RCC 7860 (cell line): Measurements from ENCODE around the gene RNF121.

Experiments used
- DNase-seq: peaks from one replicate; pipeline ENCODE4 v3.0.0-alpha.2; 2015; ENCODE audit warnings: low spot score
- FAIRE-seq: peaks from 2 replicates; lab custom pipeline; 2012; peaks lifted over from hg19 to GRCh38; lab: Jason Lieb, UNC

Gene RNF121

DNA sequence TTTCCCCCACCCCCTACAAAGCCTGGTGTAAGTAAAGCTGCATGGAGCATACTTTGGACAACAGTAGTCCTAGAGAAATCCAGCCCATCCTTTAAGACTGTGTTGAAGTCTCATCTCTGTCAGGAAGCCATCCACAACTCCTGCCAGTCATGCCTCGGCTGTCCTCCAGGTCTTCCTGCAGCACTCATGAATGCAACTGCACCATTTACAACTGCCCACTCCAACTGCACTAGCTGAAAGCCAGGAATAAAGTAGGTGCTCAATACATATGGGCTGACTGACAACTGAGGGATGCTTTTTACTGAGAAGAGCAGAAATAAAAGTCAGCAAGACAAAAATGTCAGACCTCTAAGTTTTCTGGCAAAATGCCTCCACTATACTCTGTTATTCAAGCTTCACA, 97.2 kb downstream of the RNF121 start:
- no peak for FAIRE-seq
- DNase-seq: no peak

DNA sequence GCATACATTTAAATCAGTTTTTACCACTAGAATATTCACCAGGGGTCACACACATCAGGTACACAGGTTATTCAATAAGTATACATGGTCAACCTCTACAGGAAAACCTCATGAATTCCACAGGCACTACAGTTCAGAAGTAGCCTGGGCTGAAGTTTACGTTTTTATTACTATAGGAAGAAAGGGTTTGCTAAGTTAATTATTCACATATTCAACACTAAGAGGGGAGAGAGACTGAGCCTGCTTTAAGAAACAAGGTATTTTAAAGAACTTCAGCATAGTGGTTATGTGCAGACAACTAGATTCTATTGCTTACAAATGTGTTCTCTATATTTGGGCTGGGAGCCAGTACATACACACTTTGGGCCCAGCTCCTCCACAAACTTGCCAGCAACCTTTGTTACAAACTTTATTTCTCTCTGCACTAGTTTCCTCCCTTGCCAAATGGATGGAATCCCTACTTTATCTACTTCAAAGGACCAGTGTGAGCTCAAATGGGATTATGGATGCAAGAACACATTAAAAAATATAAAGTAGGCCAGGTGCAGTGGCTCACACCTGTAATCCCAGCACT, 101.7 kb downstream of the RNF121 start:
- FAIRE-seq (no peak), DNase-seq (no peak)

DNA sequence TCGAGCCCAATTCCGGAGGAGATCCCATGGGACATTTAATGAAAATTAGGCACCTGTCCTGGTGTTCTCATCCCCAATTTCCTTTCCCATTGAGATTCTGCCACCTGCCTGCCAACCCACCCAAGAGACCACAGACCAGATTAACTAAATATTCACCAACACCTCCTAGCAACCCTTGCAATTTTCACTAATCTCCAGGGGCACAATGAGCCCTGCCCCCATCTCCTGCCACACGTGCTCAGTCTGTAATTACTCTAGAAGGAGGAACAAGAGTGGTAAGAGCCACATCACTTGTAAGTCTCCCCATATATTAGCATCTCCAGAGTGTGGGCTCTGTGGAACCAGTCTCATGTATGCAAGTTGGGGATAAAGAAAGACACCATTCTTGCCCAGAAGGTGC, 107.8 kb downstream of the RNF121 start:
- FAIRE-seq: no peak
- no peak for DNase-seq

DNA sequence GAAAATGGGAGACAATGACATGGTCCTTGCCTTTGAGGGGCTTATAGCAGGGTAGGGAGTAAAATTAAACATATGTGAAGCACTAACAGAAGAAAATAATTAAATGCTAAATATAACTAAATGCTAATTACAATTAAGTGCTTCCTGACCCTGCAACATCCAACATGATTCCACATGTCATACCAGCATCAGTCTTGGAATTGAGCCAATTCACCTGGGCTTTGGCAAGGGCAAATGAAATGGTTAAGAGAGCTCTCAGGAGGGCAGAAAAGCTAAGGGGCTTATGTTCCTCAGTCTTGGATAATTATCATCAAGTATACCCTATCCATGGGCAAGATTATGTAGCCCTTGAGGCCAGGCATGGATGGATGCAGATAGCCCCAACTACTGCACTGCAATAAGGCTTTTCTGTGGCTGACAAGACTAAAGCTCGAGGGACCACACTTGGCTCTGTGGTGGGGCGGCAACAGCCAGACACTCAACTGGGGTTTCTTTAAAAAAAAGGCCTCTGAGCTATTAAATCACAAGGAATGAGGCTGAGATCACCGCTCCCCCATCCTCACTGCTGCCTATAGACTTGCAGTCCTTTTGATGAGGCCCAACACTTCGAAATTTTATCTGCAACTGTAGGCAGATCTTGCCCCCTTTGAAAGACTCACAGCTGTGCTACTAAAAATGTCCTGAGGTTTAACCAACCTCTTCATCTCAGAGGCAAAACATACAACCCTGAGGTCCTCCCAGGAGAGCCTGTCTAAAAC, 108.9 kb downstream of the RNF121 start:
- FAIRE-seq: no peak
- DNase-seq: no peak

DNA sequence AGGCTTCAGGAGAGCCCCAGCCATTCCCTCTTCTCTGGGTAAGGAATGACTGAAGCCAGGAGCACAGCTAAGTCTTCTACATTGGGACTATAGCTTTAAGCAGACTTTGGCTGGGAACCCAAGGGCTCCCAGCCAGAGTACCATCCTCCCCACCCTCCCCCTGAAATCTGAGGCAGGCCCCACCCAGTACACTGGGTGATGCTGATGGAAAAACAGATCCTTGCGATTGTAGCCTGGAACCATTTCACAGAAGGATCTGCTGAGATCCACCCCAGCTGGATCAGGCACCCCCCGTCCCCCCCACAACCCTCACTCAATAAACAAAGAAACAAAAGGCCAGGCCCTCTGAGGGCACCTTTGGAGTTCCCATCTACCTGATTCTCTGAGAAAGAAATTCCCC, 109.6 kb downstream of the RNF121 start:
- FAIRE-seq: no peak
- no peak for DNase-seq

DNA sequence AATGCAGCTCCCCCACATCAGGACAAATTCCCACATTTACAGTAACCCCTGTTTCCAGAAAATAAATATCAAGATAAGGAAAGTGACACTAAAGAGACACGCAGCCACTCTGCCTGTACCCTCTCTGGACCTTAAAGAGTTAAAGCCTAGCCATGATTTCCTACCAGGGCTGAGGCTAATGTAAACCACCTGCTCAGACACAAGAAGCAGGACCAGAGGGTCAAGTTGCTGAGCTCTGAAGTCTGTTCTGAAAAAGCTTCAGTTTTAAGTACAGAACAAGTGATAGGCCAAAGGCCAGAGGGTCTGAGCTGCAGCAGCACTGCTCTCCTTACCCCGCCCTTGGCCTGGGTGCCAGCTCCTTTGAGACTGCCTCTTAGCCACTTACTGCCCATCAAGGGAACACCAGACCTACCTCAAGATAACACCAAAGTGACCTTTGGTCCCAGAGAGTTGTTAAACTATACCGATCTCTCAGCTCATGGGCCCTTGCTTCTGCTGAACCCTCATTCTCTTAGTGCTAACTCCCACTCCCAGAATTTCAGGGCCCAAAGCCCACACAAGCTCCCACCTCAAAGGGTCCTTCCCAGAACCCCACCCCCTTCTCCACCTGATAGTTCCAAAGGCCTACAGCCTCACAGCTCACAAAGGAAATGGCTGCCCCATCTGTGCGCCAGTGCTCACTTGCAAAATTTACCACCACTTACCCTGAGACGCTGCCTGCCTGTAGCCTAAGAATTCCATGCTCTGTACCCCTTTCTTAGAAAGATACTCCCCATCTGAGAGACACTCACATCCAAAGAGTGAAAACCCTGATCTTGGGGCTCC, 110.4 kb downstream of the RNF121 start:
- FAIRE-seq (no peak), DNase-seq (no peak)

DNA sequence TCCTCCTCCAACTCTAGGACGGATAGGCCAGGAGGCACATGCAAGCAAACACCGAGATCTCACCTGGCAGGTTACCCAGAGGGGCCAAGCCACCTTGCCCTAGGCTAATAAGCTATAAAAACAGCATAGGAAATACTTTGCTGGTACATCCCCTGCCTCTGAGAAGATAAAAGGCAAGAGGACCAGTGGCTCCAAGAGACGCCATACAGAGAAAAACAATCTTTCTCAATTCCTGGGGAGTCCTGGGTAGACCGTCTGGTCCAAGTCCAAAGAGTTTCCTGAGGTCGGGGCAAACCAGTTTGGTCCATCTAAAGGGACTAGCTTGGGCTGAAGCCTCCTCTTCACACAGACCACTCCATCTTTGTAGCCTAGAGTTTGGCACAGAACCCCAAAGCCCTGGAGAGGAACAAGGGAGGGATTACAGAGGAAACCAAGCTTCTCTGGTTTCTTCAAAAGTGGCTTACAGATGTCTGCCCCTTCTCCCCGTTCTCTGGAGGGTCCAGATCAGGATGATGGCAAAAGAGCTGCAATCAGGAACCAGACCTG, 111.1 kb downstream of the RNF121 start:
- no peak for FAIRE-seq
- DNase-seq: no peak

DNA sequence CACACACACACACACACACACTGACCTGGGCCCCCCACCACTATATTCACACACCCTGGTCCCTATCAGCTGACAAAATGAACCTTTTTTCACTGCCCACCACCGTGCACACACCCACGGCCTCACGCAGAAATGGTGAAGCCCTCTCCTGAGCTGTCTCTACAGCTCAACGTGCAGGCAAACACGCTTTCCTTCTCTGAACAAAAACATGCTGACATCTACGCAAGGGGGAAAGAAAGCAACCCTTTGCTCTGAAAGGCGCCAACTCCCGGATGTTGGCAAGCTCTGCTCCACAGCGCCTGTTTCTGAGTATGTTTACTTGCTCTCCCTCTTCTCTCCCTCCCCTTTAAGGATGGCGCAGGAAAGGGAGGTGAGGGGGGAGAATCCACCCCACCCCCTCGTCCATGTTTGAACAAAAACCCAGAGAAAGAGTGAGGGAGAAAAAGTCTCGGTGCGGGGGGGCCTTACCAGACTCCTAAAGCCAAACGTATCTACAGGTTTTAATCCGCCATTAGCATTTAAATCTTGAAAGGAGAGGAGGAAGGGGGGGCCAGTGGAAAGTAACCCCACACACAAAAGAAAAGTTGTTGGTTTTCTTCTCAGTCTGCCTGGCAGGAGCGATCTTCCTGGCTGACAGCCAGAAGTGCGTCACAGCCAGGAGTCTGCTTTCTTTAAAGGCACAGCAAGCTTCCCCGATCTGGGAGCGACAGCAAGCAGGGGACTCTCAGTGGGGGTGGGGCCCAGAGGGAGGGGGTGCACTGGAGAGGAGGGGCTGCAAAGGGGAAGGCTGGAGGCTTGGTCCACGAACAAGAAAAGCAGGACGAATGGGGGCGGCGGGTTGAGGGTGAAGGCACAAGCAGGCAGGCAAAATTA, 111.9 kb downstream of the RNF121 start:
- FAIRE-seq: no peak
- DNase-seq: peak; percentile 47

DNA sequence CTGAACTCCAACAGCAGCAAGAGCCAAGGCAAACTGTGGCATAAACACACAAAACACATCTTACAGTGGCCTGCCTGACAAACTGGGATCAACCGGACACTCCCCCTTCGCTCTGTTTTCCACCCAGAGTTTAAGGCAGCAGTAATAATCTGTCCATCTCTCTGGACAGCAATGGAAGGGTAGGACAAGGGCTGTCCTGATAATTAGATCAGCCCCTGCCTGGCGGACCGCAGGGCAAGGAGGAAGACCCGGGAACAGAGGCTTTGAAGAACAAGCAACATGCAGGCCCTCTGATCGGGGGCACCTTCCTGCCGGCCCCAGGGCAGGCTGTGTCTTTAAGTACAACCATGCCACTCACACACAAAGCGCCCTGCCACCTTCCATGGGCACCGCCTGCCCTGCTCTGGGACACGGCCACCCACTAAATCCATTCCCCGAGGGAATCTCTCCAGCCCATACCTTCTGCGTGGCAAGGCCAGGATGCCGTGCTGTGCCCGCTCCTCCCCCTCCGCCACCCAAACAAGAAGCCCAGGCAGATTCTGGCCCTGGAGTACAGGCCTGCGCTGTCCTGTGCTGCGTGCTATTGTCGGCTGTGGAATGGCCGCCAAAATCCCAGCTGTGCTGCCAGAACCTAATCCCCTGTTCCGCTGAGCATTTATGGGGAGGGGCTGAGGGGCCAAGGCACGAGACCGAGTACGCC, 112.7 kb downstream of the RNF121 start:
- peak; percentile 5 for DNase-seq
- FAIRE-seq: no peak

DNA sequence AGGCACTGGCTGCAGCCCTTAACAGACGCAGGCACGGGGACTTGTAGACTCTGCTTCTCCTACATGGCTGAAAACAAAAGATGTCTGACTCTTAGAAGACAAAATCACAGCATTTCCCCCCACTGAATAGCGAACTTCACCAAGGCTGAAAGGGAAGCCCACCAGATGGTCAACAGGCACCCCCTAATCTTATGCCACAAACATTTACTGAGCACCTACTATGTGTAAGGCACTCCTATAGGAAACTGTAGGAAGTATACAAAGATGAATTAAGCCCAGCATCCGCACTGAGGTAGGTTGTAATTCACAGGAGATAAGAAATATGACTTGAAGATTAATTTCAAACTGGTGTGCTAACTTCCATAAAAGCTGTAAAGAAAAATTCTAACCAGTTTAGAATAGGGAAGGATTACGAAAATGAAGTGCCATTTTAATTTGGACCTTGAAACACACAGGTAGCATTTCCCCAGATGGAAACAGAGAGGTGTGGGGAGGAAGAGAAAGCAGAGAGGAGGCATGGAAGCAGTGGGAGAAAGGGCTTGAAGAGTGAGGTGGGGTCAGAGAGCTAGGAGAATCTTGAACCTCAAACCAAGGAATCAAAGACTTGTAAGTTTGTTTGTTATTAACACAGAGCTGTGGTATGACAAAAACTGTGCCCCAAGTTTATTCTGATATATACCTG, 113.4 kb downstream of the RNF121 start:
- FAIRE-seq (no peak), DNase-seq (no peak)

DNA sequence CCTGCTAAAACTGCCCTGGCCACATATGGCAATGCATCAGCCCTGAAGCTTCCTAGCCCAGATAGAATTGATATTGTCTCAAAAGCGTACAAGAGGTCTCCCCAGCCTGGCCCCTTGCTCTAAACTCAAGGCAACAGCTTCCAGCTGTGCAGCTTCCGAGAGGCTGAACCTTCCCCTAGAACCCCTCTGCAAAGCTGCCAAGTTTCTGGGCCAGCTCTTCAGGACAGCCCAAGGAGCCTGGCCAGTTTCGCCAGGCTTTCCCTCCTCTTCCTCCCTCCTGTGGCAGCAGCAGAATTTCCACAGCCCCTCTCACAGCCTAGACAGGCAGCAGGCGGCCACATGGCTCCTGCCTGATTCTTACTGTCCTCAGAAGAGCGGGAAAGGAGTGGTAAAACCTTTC, 117.0 kb downstream of the RNF121 start:
- FAIRE-seq (no peak), DNase-seq (no peak)
